ENCODE measurements around the gene CMPK2. TPM values are rescaled to one million over a fixed set of nuclear protein-coding genes. Genes with fewer than 3 reads are reported as not detected.
A peak's percentile ranks its signal among the peaks of the same experiment; 100 is the strongest.

Gene CMPK2
- total and polyA plus RNA-seq, 9 of the 15 experiments (the other 6 are each of a cell fraction or from before 2014, with no cell fraction given), result 2.6 to 10.5 (median 5.0) TPM

- TF ChIP-seq ATF4 (CRISPR knock-in tag; IDR thresholded peaks at IDR 0.05) (peak; percentile 75), ZNF12 (CRISPR knock-in tag; IDR thresholded peaks at IDR 0.05) (peak; percentile 66; the same call in 1 of the 2 replicates), KHSRP (IDR thresholded peaks at IDR 0.05) (peak; percentile 83), SMARCC2 (IDR thresholded peaks at IDR 0.05; ENCODE audit: low read depth) (peak; percentile 98), ATF1 (CRISPR knock-in tag; IDR thresholded peaks at IDR 0.05) (no peak), ATF1 (tag; IDR thresholded peaks at IDR 0.05) (peak; percentile 69), ZNF589 (CRISPR knock-in tag; IDR thresholded peaks at IDR 0.05; ENCODE audit: low read depth) (peak; percentile 97), ZNF780A (CRISPR knock-in tag; IDR thresholded peaks at IDR 0.05) (no peak), CTBP1 (IDR thresholded peaks at IDR 0.05; ENCODE audit: borderline replicate concordance) (peak; percentile 74), ZBTB11 (CRISPR knock-in tag; IDR thresholded peaks at IDR 0.05) (peak in 1 of 3 experiments; percentile 80; a peak in 2 of 6 replicates)
Measured at GRCh38 chr2:6846967-6847681, 18.6 kb downstream of the CMPK2 start (continued).

All from K562 (cell line).